Naive B cell (primary cell): Measurements from ENCODE around the gene LRRIQ4. TPM values are rescaled to one million over a fixed set of nuclear protein-coding genes. Genes with fewer than 3 reads are reported as not detected.

Experiments used
- ATAC-seq, 2 donors: fragments of 150-1000 bp; cut with Tn5 transposase; 2 replicates each; pipeline ENCODE4 v1.10.0; 2021; ENCODE audit warnings: low read depth in 2 of 2, mild to moderate bottlenecking in 2 of 2, moderate library complexity in 2 of 2
- DNase-seq: peaks from one replicate; pipeline ENCODE4 v3.0.0; 2022
- H3K27ac Mint-ChIP-seq, 6 donors: one replicate each; pipeline ENCODE4 v1.8.0; 2020 to 2022; ENCODE audit warnings: mild to moderate bottlenecking in 6 of 6, mixed read lengths in 6 of 6, moderate library complexity in 5 of 6, inconsistent platforms in 2 of 6
- H3K27me3 Mint-ChIP-seq, 3 donors: one replicate each; pipeline ENCODE4 v1.8.0; 2021 to 2022; ENCODE audit warnings: mixed read lengths in 3 of 3, mild to moderate bottlenecking in 1 of 3
- H3K36me3 Mint-ChIP-seq, 2 donors: one replicate each; pipeline ENCODE4 v1.8.0; 2020 to 2022; ENCODE audit warnings: mixed read lengths in 2 of 2, inconsistent platforms in 1 of 2, mild to moderate bottlenecking in 1 of 2
- H3K4me1 Mint-ChIP-seq, 3 donors: one replicate each; pipeline ENCODE4 v1.8.0; 2020 to 2022; ENCODE audit warnings: mixed read lengths in 3 of 3, inconsistent platforms in 1 of 3, mild to moderate bottlenecking in 1 of 3, moderate library complexity in 1 of 3
- H3K4me3 Mint-ChIP-seq, 8 donors: one replicate each; pipeline ENCODE4 v1.8.0; 2020 to 2022; ENCODE audit warnings: mild to moderate bottlenecking in 8 of 8, mixed read lengths in 8 of 8, moderate library complexity in 8 of 8, inconsistent platforms in 2 of 8
- H3K9me3 Mint-ChIP-seq, 7 donors: one replicate each; pipeline ENCODE4 v1.8.0; 2020 to 2022; ENCODE audit warnings: mixed read lengths in 7 of 7, mild to moderate bottlenecking in 5 of 7, inconsistent platforms in 2 of 7, moderate library complexity in 1 of 7
- polyA plus RNA-seq, 6 donors: library from polyadenylated mRNA; unstranded; fragments of 300-500 nt; fragmentation: Illumina TruSeq; gene quantifications; one replicate each; pipeline ENCODE4 v1.2.3, GENCODE V29; 2021; ENCODE audit warnings: low read depth in 6 of 6

The LRRIQ4 gene
- polyA plus RNA-seq = under 1 TPM in 1 of 6 donors, not detected in 5; 0.27 TPM

GRCh38 chr3:169812332-169813235 is at the start of gene LRRIQ4, which contains the start of gene LRRC34:
Gene LRRIQ4, plus strand, starts transcription at chr3:169812870. Its CDS starts 9,052 bp downstream, at chr3:169821922.
Gene LRRC34, minus strand, starts transcription at chr3:169812904. Its CDS starts 356 bp downstream, at chr3:169812548.
- H3K27ac Mint-ChIP-seq = peak within 1 kb of the TSS; percentile 90 to 98 (median 96)
- peak; percentile 70 for DNase-seq
- peaks cover 4 to 17% (median 9%) of the 10 kb centered on the region in 7 donors for H3K9me3 Mint-ChIP-seq
- peak within 1 kb of the TSS; percentile 75 to 95 (median 90) for H3K4me3 Mint-ChIP-seq
- peak; percentile 57 to 58 for ATAC-seq
- H3K36me3 Mint-ChIP-seq = peaks cover 7 to 10% of the 10 kb centered on the region in 2 donors
- no peaks in the 10 kb centered on the region for H3K27me3 Mint-ChIP-seq
- peaks cover 24 to 39% (median 27%) of the 10 kb centered on the region in 3 donors for H3K4me1 Mint-ChIP-seq

- no peaks in the 10 kb centered on the region for H3K36me3 Mint-ChIP-seq
Measured at GRCh38 chr3:169764312-169764881, 48.3 kb upstream of the LRRIQ4 start.

DNA sequence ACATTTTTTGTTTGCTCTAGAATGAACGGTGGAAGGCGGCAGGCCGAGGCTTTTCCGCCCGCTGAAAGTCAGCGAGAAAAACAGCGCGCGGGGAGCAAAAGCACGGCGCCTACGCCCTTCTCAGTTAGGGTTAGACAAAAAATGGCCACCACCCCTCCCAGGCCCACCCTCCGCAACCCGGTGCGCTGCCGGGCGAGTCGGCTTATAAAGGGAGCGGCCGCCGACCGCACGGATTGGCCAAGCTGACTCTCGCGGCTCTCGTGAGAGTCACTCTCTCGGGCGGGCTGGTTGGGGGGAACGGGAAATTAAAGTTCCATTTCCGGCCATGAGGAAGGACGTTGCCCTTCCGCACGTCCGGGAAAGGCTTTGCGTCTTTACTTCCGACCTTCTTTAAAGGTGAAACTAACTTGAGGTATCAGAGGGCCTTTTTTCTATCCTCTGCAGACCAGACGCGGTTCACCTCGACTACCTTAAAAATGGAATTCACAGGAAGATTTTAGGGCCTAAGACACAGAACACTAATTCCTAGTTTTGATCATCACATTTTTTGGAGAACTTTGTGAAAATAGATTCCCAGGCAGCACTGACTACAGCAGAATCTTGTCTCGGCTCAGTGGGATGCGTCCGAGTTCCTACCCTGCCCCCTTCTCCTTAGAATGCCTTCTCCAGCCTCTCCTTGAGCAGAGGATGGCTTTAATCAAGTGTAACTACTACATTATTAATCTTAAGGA is 47.6 kb upstream of the LRRIQ4 start, which contains the start of gene TERC:
TSS of gene TERC (minus strand) at position 179 of the 731 bp plus-strand sequence.
- peak; percentile 79 to 81 for ATAC-seq

More at GRCh38 chr3:169764312-169764881, 48.3 kb upstream of the LRRIQ4 start:
- H3K4me3 Mint-ChIP-seq = peak overlapping the region; percentile 91 to 100 (median 97)
- no peaks in the 10 kb centered on the region for H3K27me3 Mint-ChIP-seq
- peak; percentile 57 to 59 for ATAC-seq
- H3K9me3 Mint-ChIP-seq = peaks cover 0 to 14% (median 5%) of the 10 kb centered on the region in 7 donors
- DNase-seq = peak; percentile 74
- H3K27ac Mint-ChIP-seq = peak overlapping the region; percentile 87 to 99 (median 98)
- H3K4me1 Mint-ChIP-seq = peaks cover under 1 to 29% (median 17%) of the 10 kb centered on the region in 3 donors

GRCh38 chr3:169769287-169770181 is 43.1 kb upstream of the LRRIQ4 start, which contains the start of gene ACTRT3:
Gene ACTRT3, minus strand, starts transcription at chr3:169769561. Its CDS starts 41 bp downstream, at chr3:169769520.
- Mint-ChIP-seq H3K27me3 (peaks cover 0 to 4% (median 0%) of the 10 kb centered on the region in 3 donors), H3K27ac (peak within 1 kb of the TSS; percentile 65 to 92 (median 84))
- peak; percentile 6 for ATAC-seq

More for the DNA sequence above, 47.6 kb upstream of the LRRIQ4 start, which contains the start of gene TERC:
- no peaks in the 10 kb centered on the region for H3K36me3 Mint-ChIP-seq
- peak; percentile 88 for DNase-seq
- peak within 1 kb of the TSS; percentile 91 to 100 (median 97) for H3K4me3 Mint-ChIP-seq
- H3K27me3 Mint-ChIP-seq = no peaks in the 10 kb centered on the region
- H3K27ac Mint-ChIP-seq = peak within 1 kb of the TSS; percentile 87 to 99 (median 98)
- peaks cover 0 to 14% (median 5%) of the 10 kb centered on the region in 7 donors for H3K9me3 Mint-ChIP-seq
- peaks cover 0 to 33% (median 18%) of the 10 kb centered on the region in 3 donors for H3K4me1 Mint-ChIP-seq

DNA sequence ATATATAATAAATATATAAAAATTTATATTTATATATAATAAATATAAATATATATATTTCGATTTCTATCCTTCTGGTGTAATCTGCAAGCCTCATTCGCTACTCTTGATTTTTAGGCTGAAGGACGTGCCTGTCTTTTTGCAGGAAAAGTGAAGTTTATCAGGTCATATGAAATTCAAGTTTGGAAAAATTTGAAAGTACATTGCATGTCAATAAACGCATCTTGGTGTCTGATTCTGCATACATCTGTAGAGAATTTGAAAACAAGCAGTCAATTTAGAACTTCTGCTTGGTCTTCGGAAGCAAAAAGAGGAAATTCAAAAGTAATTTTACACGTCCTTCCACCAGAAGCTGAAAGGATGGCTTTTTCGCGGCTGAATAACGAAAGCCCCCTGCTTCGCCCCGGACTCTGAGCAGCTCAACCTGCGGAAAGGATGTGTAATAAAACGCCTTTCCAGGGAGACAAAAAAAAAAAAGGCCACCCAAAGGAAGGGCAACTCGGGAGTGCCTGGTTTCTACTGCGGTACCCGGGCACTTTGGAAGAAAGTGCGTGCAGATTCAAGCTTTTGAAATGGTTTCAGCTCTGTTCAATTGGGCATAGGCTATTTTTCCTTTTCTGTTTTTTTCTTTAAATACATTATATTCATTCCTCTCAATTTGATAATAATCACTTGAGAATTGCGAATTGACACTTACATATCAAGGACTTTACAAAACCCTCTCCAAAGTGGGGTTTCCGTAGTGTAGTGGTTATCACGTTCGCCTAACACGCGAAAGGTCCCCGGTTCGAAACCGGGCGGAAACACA is 41.0 kb upstream of the LRRIQ4 start:
- Mint-ChIP-seq H3K36me3 (peaks cover 4 to 8% of the 10 kb centered on the region in 2 donors), H3K4me3 (peak overlapping the region; percentile 97 to 100 (median 99)), H3K27ac (peak overlapping the region; percentile 99 to 100 (median 99)), H3K9me3 (peaks cover 0 to 12% (median 0%) of the 10 kb centered on the region in 7 donors), H3K27me3 (peaks cover 0 to 4% (median 0%) of the 10 kb centered on the region in 3 donors), H3K4me1 (peaks cover 22 to 46% (median 38%) of the 10 kb centered on the region in 3 donors)
- peak; percentile 81 for DNase-seq
- ATAC-seq = peak; percentile 10 to 16

More at GRCh38 chr3:169769287-169770181, 43.1 kb upstream of the LRRIQ4 start, which contains the start of gene ACTRT3:
- peak; percentile 48 for DNase-seq
- Mint-ChIP-seq H3K4me1 (peaks cover 17 to 40% (median 27%) of the 10 kb centered on the region in 3 donors), H3K9me3 (peaks cover 0 to 22% (median 5%) of the 10 kb centered on the region in 7 donors), H3K4me3 (peak within 1 kb of the TSS; percentile 84 to 93 (median 92)), H3K36me3 (peaks cover 4 to 8% of the 10 kb centered on the region in 2 donors)

GRCh38 chr3:169772305-169772896 is 40.3 kb upstream of the LRRIQ4 start:
- Mint-ChIP-seq H3K36me3 (peaks cover 4 to 8% of the 10 kb centered on the region in 2 donors), H3K27ac (peak overlapping the region; percentile 99 to 100 (median 99)), H3K27me3 (peaks cover 0 to 4% (median 0%) of the 10 kb centered on the region in 3 donors), H3K4me3 (peak overlapping the region; percentile 97 to 100 (median 99)), H3K4me1 (peaks cover 22 to 45% (median 44%) of the 10 kb centered on the region in 3 donors), H3K9me3 (peaks cover 0 to 12% (median 0%) of the 10 kb centered on the region in 7 donors)
- DNase-seq = no peak
- peak; percentile 22 to 27 for ATAC-seq

GRCh38 chr3:169772897-169773816 is 39.5 kb upstream of the LRRIQ4 start, which contains the start of gene MYNN:
Gene MYNN, plus strand, starts transcription at chr3:169773396. Its CDS starts 900 bp downstream, at chr3:169774296.
- peaks cover 0 to 8% (median 0%) of the 10 kb centered on the region in 7 donors for H3K9me3 Mint-ChIP-seq
- H3K4me1 Mint-ChIP-seq = peaks cover 19 to 53% (median 44%) of the 10 kb centered on the region in 3 donors
- peak within 1 kb of the TSS; percentile 99 to 100 (median 99) for H3K27ac Mint-ChIP-seq
- peak within 1 kb of the TSS; percentile 97 to 100 (median 99) for H3K4me3 Mint-ChIP-seq
- ATAC-seq (peak; percentile 78 to 79), DNase-seq (peak; percentile 93)
- H3K36me3 Mint-ChIP-seq = peaks cover 4 to 8% of the 10 kb centered on the region in 2 donors
- H3K27me3 Mint-ChIP-seq = peaks cover 0 to 4% (median 0%) of the 10 kb centered on the region in 3 donors

- H3K9me3 Mint-ChIP-seq = peaks cover 0 to 8% (median 0%) of the 10 kb centered on the region in 7 donors
- peaks cover 21 to 59% (median 44%) of the 10 kb centered on the region in 3 donors for H3K4me1 Mint-ChIP-seq
- peaks cover 0 to 4% (median 0%) of the 10 kb centered on the region in 3 donors for H3K27me3 Mint-ChIP-seq
- H3K4me3 Mint-ChIP-seq = peak overlapping the region; percentile 97 to 100 (median 99)
- peak overlapping the region; percentile 99 to 100 (median 99) for H3K27ac Mint-ChIP-seq
- no peak for DNase-seq
- ATAC-seq = no peak
- H3K36me3 Mint-ChIP-seq = peaks cover 10% of the 10 kb centered on the region in 2 donors
Measured at GRCh38 chr3:169774186-169774585, 38.5 kb upstream of the LRRIQ4 start.

GRCh38 chr3:169777822-169778221 is 34.8 kb upstream of the LRRIQ4 start:
- peak overlapping the region in 1 of 8 donors; percentile 15 for H3K4me3 Mint-ChIP-seq
- peaks cover 21 to 33% of the 10 kb centered on the region in 2 donors for H3K36me3 Mint-ChIP-seq
- H3K9me3 Mint-ChIP-seq = no peaks in the 10 kb centered on the region
- H3K4me1 Mint-ChIP-seq = peaks cover 33 to 68% (median 33%) of the 10 kb centered on the region in 3 donors
- H3K27ac Mint-ChIP-seq = peak overlapping the region in 1 of 6 donors; percentile 67
- H3K27me3 Mint-ChIP-seq = no peaks in the 10 kb centered on the region
- DNase-seq = no peak
- ATAC-seq = no peak
